ENCODE data around the gene CYB561D1. TPM values are rescaled to one million over a fixed set of nuclear protein-coding genes. Genes with fewer than 3 reads are reported as not detected.

The CYB561D1 gene
- total RNA-seq, 2 experiments from 2014 or later: 12.0 to 15.0 TPM

- H3K27ac Mint-ChIP-seq: peak overlapping the region; percentile 95
- peak overlapping the region; percentile 90 to 94 for H3K27ac ChIP-seq (ENCODE audit: low read depth in 1 of 2, low read length in 2 of 2)
- no peaks in the 10 kb centered on the region for H3K9me3 ChIP-seq (ENCODE audit: control insufficient read depth in 1 of 2, insufficient read depth in 1 of 2, low read length in 2 of 2)
- intact Hi-C loops (cut with DNase I, micrococcal nuclease): loop anchor here (1.0 to 2.0 kb wide), 4 partner anchors 8 to 30 kb away; partner anchors contain the start of gene CYB561D1 (in 1 of the 2)
- no peaks in the 10 kb centered on the region for H3K9me3 Mint-ChIP-seq
- POLR2A ChIA-PET: interaction anchor here (0.7 to 22.6 kb wide), 10 partner anchors 8 to 483 kb away, joined by 3 to 318 read pairs (median 16); partner anchors contain the start of genes AHCYL1, AMIGO1, ATXN7L2 and CYB561D1
- CTCF ChIA-PET: interaction anchor here (1.0 to 24.2 kb wide), 4 partner anchors 8 to 29 kb away, joined by 3 to 474 read pairs (median 34); partner anchors contain the start of gene CYB561D1
- H3K4me1 Mint-ChIP-seq (ENCODE audit: low read depth): peaks cover 93% of the 10 kb centered on the region
- TF ChIP-seq CTCF (IDR thresholded peaks at IDR 0.05): no peak
- H3K36me3 Mint-ChIP-seq (ENCODE audit: low read depth): peaks cover 71% of the 10 kb centered on the region
- H3K4me3 ChIP-seq (ENCODE audit: low read length): peak overlapping the region; percentile 54
- peaks cover 98% of the 10 kb centered on the region for H3K4me1 ChIP-seq (ENCODE audit: insufficient read depth, low read length)
- H3K36me3 ChIP-seq (ENCODE audit: insufficient read depth, low read length): peaks cover 35% of the 10 kb centered on the region
- ATAC-seq (ENCODE audit: poor library complexity) (peak; percentile 2), DNase-seq (peak in 1 of 14 experiments; percentile 31)
- no peaks in the 10 kb centered on the region for H3K27me3 Mint-ChIP-seq
- no peaks in the 10 kb centered on the region for H3K27me3 ChIP-seq (ENCODE audit: control insufficient read depth in 1 of 2, insufficient read depth in 2 of 2, low read length in 2 of 2)
- peak overlapping the region; percentile 90 for H3K4me3 Mint-ChIP-seq
These were observed 7.9 kb downstream of the CYB561D1 start for GRCh38 chr1:109501644-109502363.

- Mint-ChIP-seq H3K4me1 (ENCODE audit: low read depth) (peaks cover 93% of the 10 kb centered on the region), H3K9me3 (no peaks in the 10 kb centered on the region), H3K4me3 (peak overlapping the region; percentile 90), H3K36me3 (ENCODE audit: low read depth) (peaks cover 75% of the 10 kb centered on the region), H3K27me3 (no peaks in the 10 kb centered on the region), H3K27ac (peak overlapping the region; percentile 95)
- DNase-seq (peak; percentile 30 to 89 (median 56)), ATAC-seq (ENCODE audit: poor library complexity) (peak; percentile 88)
- TF ChIP-seq CTCF (IDR thresholded peaks at IDR 0.05): no peak
- peak overlapping the region; percentile 54 for H3K4me3 ChIP-seq (ENCODE audit: low read length)
- peaks cover 0 to 4% of the 10 kb centered on the region in 2 experiments for H3K9me3 ChIP-seq (ENCODE audit: control insufficient read depth in 1 of 2, insufficient read depth in 1 of 2, low read length in 2 of 2)
- peaks cover 96% of the 10 kb centered on the region for H3K4me1 ChIP-seq (ENCODE audit: insufficient read depth, low read length)
- peak overlapping the region; percentile 90 to 94 for H3K27ac ChIP-seq (ENCODE audit: low read depth in 1 of 2, low read length in 2 of 2)
- POLR2A ChIA-PET: interaction anchor here (0.7 to 22.6 kb wide), 12 partner anchors 8 to 837 kb away, joined by 3 to 318 read pairs (median 12); partner anchors contain the start of genes AHCYL1, AMIGO1, ATXN7L2 and CYB561D1
- H3K36me3 ChIP-seq (ENCODE audit: insufficient read depth, low read length): peaks cover 30% of the 10 kb centered on the region
- H3K27me3 ChIP-seq (ENCODE audit: control insufficient read depth in 1 of 2, insufficient read depth in 2 of 2, low read length in 2 of 2): no peaks in the 10 kb centered on the region
- intact Hi-C loops (cut with DNase I, micrococcal nuclease): loop anchor here in 1 of 2 experiments (1.0 kb wide), 3 partner anchors 8 to 30 kb away; partner anchors contain the start of gene CYB561D1
- CTCF ChIA-PET: interaction anchor here (1.5 to 24.2 kb wide), 4 partner anchors 9 to 44 kb away, joined by 5 to 474 read pairs (median 34); partner anchors contain the start of gene CYB561D1
These were observed 8.5 kb downstream of the CYB561D1 start for GRCh38 chr1:109502364-109502851.

GRCh38 chr1:109503935-109504334 lies 10.0 kb downstream of the CYB561D1 start:
- peak overlapping the region; percentile 71 to 74 for H3K27ac ChIP-seq (ENCODE audit: low read depth in 1 of 2, low read length in 2 of 2)
- POLR2A ChIA-PET: interaction anchor here (0.7 to 22.6 kb wide), 6 partner anchors 10 to 78 kb away, joined by 4 to 318 read pairs (median 12); partner anchors contain the start of genes ATXN7L2, CYB561D1, GNAI3 and PSMA5
- Mint-ChIP-seq H3K4me3 (peak overlapping the region; percentile 74), H3K4me1 (ENCODE audit: low read depth) (peaks cover 95% of the 10 kb centered on the region), H3K27me3 (no peaks in the 10 kb centered on the region), H3K36me3 (ENCODE audit: low read depth) (peaks cover 75% of the 10 kb centered on the region), H3K9me3 (no peaks in the 10 kb centered on the region), H3K27ac (peak overlapping the region; percentile 95)
- H3K4me3 ChIP-seq (ENCODE audit: low read length): peak overlapping the region; percentile 51
- H3K9me3 ChIP-seq (ENCODE audit: control insufficient read depth in 1 of 2, insufficient read depth in 1 of 2, low read length in 2 of 2): peaks cover 0 to 16% of the 10 kb centered on the region in 2 experiments
- intact Hi-C loops (cut with DNase I, micrococcal nuclease): no loop called here
- no peaks in the 10 kb centered on the region for H3K27me3 ChIP-seq (ENCODE audit: control insufficient read depth in 1 of 2, insufficient read depth in 2 of 2, low read length in 2 of 2)
- DNase-seq: peak in 2 of 14 experiments; percentile 37 to 61
- H3K4me1 ChIP-seq (ENCODE audit: insufficient read depth, low read length): peaks cover 95% of the 10 kb centered on the region
- ATAC-seq (ENCODE audit: poor library complexity): no peak
- peaks cover 28% of the 10 kb centered on the region for H3K36me3 ChIP-seq (ENCODE audit: insufficient read depth, low read length)
- CTCF ChIA-PET: interaction anchor here (1.5 to 24.2 kb wide), 4 partner anchors 10 to 42 kb away, joined by 5 to 474 read pairs (median 32); partner anchors contain the start of gene CYB561D1
- no peak for TF ChIP-seq CTCF (IDR thresholded peaks at IDR 0.05)
